ENCODE data around the gene SLC16A7.

GRCh38 chr12:59700153-59700450, 104.3 kb downstream of the SLC16A7 start:
- TF ChIP-seq CTCF (conservative IDR thresholded peaks at IDR 0.05) = no peak
- TF ChIP-seq EZH2 (IDR thresholded peaks at IDR 0.05; ENCODE audit: low read depth) = no peak
